VCaP (cell line): Measurements from ENCODE around the gene PHYKPL.

Source experiments
- H3K27ac ChIP-seq: fragments of 450-650 bp; 2 replicates; pipeline ENCODE4 v1.5.1; 2017
- CTCF ChIP-seq: fragments of 450-650 bp; conservative IDR thresholded peaks from 2 replicates; pipeline ENCODE4 v1.5.1; 2017; ENCODE audit warnings: mild to moderate bottlenecking, moderate library complexity

Gene PHYKPL

GRCh38 chr5:178218827-178219226, 13.8 kb downstream of the PHYKPL start:
- no peak overlapping the region for H3K27ac ChIP-seq
- no peak for TF ChIP-seq CTCF

GRCh38 chr5:178218237-178218776, 14.3 kb downstream of the PHYKPL start:
- no peak overlapping the region for H3K27ac ChIP-seq
- TF ChIP-seq CTCF, result no peak

DNA sequence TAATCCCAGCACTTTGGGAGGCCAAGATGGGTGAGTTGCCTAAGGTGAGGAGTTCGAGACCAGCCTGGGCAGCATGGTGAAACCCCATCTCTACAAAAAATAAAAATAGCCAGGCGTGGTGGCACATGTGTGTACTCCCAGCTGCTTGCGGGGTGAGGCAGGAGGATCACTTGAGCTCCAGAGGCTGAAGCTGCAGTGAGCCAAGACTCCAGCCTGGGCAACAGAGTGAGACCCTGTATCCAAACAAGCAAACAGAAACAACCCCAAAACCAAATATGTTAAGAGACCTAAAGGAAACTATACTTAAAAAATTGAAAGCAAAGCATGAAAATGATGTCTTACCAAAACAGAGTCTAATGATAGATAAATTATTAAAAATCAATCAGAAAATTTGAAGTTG, 15.8 kb downstream of the PHYKPL start:
- no peak for TF ChIP-seq CTCF

DNA sequence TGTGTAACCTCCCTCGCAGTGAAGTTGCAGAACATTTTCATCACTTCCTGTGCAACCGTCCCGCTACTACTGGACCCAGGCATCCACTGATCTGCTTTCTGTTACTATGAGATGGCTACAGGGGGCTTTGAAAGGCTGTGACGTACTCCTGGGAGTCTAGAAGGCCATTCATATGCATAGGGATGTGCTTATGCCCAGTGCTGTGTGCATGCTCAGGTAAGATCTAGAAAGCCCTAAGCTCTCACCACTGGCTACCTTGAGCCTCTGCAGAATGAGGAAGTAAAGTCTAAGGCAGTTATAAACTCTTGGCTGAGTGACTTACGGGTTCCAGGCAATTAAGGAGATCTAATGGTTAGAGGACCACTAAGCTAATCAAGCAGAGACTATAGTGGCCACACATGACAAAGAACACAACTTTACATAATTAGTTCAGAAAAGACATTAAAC, 16.5 kb downstream of the PHYKPL start:
- no peak for TF ChIP-seq CTCF
- H3K27ac ChIP-seq, result no peak overlapping the region

More for the DNA sequence above, 15.8 kb downstream of the PHYKPL start:
- no peak overlapping the region for H3K27ac ChIP-seq

DNA sequence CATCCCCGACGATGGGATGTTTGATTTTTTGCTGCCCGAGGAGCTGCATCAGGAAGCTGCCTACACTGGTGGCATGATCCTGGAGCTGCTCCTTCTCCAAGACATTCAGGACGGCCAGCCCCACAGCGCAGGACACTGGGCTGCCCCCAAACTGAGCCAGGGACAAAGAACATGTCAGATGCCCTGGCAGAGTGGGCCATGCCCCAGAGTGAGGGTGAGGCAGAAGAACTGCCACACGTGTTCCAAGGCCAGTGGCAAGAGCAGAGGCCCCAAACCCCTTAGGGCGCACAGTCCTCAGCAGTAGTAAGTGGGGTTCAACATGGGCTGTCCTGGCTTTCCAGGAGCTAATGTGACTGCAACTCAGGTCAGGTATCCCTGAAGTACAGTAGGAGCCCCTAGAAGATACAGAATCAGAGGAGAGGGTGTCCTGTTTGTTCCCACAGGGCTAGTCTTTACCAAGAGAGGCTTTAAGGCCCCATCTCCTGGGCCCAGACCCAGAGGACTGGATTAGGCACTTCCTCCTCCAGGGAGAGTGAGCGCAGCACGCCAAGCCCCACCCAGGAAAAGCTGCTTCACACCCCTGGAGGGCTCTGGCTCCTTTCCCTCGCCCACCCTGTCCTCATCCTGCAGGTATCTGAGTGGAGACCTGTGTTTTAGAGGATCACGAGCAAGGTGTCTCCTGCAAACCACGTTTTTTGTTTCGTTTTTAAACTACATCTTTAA, 17.2 kb downstream of the PHYKPL start:
- no peak for TF ChIP-seq CTCF
- no peak overlapping the region for H3K27ac ChIP-seq

- no peak overlapping the region for H3K27ac ChIP-seq
- no peak for TF ChIP-seq CTCF
These were observed 18.3 kb downstream of the PHYKPL start for GRCh38 chr5:178214160-178214803.

GRCh38 chr5:178213748-178214151, 18.9 kb downstream of the PHYKPL start:
- H3K27ac ChIP-seq, result no peak overlapping the region

More at GRCh38 chr5:178213748-178214151, 18.9 kb downstream of the PHYKPL start:
- TF ChIP-seq CTCF, result no peak
